ENCODE results near the gene CHI3L1. TPM values are rescaled to one million over a fixed set of nuclear protein-coding genes. Genes with fewer than 3 reads are reported as not detected.

CHI3L1 gene
- total RNA-seq, 4 donors from 2014 or later: 7.3 to 625 (median 33.2) TPM

DNA sequence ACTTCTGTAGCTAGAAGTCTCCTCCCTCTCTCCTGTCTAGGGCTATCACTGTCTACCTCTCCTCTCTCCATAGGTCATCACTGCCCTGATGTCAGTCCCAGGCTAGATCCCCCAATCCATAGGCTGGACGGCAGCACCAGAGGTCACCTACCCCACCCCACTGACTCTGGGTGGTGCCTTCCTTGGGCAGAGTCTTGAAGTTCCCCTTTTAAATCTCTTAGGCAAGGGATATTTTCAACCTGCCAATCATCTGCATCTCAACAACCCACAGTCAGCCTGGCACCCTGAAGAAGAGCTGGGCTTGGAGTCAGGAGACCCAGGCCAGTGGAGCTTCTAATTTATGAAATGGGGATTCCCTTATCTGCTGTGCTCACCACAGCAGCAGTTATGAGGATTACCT, 24.1 kb downstream of the CHI3L1 start:
- TF ChIP-seq, protein P1, sequence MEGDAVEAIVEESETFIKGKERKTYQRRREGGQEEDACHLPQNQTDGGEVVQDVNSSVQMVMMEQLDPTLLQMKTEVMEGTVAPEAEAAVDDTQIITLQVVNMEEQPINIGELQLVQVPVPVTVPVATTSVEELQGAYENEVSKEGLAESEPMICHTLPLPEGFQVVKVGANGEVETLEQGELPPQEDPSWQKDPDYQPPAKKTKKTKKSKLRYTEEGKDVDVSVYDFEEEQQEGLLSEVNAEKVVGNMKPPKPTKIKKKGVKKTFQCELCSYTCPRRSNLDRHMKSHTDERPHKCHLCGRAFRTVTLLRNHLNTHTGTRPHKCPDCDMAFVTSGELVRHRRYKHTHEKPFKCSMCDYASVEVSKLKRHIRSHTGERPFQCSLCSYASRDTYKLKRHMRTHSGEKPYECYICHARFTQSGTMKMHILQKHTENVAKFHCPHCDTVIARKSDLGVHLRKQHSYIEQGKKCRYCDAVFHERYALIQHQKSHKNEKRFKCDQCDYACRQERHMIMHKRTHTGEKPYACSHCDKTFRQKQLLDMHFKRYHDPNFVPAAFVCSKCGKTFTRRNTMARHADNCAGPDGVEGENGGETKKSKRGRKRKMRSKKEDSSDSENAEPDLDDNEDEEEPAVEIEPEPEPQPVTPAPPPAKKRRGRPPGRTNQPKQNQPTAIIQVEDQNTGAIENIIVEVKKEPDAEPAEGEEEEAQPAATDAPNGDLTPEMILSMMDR (IDR thresholded peaks at IDR 0.05; ENCODE audit: low read depth): no peak

DNA sequence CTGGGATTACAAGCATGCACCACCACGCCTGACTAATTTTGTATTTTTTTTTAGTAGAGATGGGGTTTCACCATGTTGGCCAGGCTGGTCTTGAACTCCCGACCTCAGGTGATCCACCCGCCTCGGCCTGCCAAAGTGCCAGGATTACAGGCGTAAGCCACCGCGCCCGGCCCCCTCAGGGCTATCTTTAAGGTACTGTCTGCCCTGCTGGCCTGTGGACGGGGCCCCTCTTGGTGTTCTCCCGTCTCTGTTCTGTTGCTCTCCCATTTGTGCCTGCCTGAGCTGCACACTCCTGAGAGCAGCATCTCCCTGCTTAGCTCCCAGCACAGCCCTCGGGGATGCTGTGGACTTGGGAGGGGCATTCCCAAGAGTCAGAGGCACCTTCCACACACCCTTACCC, 24.8 kb downstream of the CHI3L1 start:
- TF ChIP-seq, protein P1 (IDR thresholded peaks at IDR 0.05; ENCODE audit: low read depth): no peak

DNA sequence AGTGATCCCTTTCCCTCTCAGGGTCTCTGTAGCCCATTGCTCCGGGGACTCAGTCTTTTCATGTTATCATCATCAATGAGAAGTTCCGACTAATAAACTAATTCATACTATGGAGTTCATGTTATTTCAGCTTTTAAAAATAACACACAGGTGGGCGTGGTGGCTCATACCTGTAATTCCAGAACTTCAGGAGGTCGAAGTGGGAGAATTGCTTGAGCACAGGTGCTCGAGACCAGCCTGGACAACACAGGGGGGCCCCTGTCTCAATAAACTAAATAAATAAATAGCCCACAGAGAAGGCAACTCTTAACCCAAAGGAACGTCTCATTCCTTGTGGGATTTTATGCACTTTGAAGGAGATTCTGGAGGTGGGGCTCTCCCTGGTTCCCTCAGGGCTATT, 25.3 kb downstream of the CHI3L1 start:
- TF ChIP-seq, protein P1 (IDR thresholded peaks at IDR 0.05; ENCODE audit: low read depth): no peak

DNA sequence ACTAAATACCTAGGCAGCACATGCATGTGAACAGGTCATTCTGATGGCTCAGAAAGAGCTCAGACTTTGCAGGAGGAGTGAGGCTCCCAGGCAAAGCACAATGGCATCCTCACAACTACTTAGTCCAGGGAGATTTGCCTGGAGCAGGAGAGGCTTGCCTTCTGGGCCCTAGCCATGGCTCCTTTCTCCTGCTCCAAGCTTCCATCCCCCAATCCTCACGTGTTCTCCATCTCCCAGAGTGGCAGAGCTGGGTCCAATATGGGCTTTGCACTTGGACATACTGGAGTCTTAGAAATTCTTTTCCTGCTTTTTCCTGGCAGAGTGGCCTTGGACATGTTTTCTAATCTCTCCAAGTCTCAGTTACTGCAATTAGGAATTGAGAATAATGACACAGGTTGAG, 26.7 kb downstream of the CHI3L1 start:
- TF ChIP-seq, protein P1 (IDR thresholded peaks at IDR 0.05; ENCODE audit: low read depth): no peak

DNA sequence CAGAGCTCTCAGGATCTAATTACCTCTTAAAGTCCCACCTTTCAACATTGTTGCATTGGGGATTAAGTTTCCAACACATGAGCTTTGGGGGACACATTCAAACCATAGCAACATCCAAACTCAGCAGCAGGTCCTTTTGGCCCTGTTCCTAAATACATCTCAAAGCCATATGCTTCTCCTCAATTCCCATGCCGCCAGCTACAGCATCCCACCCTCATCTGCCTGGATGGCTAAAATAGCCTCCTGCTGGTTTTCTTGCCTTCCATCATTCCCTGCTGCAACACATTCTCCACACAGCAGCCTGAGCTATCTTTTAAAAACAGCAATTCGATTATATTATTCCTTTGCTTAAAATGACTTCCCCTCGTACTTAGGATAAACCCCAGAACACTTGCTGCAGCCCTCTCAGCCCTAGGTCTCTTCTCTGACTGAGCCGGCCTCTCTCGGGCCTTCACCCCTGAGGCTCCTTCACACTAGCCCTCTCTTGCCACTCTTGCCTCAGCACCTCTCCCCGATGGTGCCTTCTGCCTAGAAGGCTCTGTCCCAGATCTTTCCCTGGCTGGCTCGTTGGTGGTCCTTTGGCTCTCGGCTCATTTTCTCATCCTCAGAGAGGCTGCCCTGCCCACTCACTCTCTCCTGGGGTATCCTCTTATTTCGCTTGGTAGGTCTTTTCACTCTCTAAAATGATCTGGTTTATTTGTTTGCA, 27.4 kb downstream of the CHI3L1 start:
- TF ChIP-seq, protein P1 (IDR thresholded peaks at IDR 0.05; ENCODE audit: low read depth): no peak

DNA sequence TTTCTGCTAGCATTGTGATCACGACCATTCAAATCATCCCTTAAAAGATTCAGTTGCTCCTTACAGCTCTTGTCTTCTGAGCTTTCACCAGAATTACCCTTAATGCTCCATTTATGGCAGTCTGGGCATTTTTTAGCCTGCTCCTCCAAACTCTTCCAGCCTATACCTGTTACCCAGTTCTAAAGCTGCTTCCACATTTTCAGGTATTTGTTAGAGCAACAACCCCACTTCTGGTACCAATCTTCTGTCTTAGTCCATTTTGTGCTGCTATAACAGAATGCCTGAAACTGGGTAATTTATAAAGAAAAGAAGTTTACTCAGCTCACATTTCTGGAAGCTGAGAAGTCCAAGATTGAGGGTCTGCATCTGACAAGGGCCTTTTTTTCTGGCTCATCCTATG, 28.1 kb downstream of the CHI3L1 start:
- TF ChIP-seq, protein P1 (IDR thresholded peaks at IDR 0.05; ENCODE audit: low read depth): no peak

DNA sequence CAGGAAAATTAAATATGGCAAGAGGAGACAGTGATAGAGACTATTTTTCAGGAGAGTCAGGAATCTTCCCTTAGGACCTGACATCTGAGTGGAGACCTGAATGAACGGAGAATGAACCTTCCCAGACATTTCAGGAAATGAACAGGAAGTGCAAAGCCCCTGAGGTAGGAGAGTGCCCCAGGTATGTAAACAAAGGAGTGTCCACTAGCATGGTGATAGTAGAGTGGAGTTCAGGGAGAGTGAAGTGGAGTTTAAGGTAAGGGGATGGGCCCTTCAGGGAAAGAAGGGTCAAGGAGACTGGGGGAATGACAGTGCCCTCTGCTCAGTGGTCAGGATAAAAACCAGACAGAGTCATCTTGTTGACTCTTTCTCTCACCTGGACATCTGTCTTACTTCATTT, 30.2 kb downstream of the CHI3L1 start:
- TF ChIP-seq, protein P1 (IDR thresholded peaks at IDR 0.05; ENCODE audit: low read depth): no peak

Data from subcutaneous adipose tissue (tissue), 4 donors.